Adrenal gland (tissue), 12 donors: Measurements from ENCODE around the gene DISP2. TPM values are rescaled to one million over a fixed set of nuclear protein-coding genes. Genes with fewer than 3 reads are reported as not detected.
A peak's percentile ranks its signal among the peaks of the same experiment; 100 is the strongest.

ENCODE experiments used
- DNase-seq, 7 donors: peaks; one replicate each; pipeline ENCODE4 v3.0.0-alpha.2; 2019 to 2020
- H3K27ac ChIP-seq, 5 donors: fragments of 200-600 bp; sonication (generic) in 4 of 5; 1 replicate in 3 of 5; 2 replicates in 2 of 5; pipeline versions ENCODE4 v1.5.1 to v1.8.0; 2016 to 2020; ENCODE audit warnings: mild to moderate bottlenecking in 1 of 5
- H3K27me3 ChIP-seq: fragments of 200-600 bp; 2 replicates; pipeline ENCODE4 v1.8.0; 2021
- H3K36me3 ChIP-seq, 2 donors: fragments of 200-600 bp; replicated peaks in 1 of 2; 1 replicate in 1 of 2; 2 replicates in 1 of 2; pipeline versions ENCODE4 v1.5.1 to v1.8.0; 2018 to 2022
- H3K4me1 ChIP-seq, 2 donors: fragments of 200-600 bp; replicated peaks in 1 of 2; 1 replicate in 1 of 2; 2 replicates in 1 of 2; pipeline versions ENCODE4 v1.5.1 to v1.8.0; 2018 to 2021
- H3K4me3 ChIP-seq, 4 donors: fragments of 200-600 bp; sonication (generic) in 3 of 4; one replicate each; pipeline ENCODE4 v1.5.1; 2016 to 2018
- H3K9me3 ChIP-seq, 3 donors: fragments of 200-600 bp; sonication (generic) in 1 of 3; replicated peaks in 1 of 3; 1 replicate in 2 of 3; 2 replicates in 1 of 3; pipeline versions ENCODE4 v1.5.1 to v1.8.0; 2016 to 2021
- CTCF ChIP-seq, 6 experiments: fragments of 450-650 bp in 4 of 6; fragments of 200-600 bp in 2 of 6; sonication (generic) in 1 of 6; IDR thresholded peaks; 1 replicate in 5 of 6; 2 replicates in 1 of 6; pipeline versions ENCODE4 v1.5.1 to v1.8.0; 2016 to 2021; ENCODE audit warnings: antibody characterized with exemption in 6 of 6, mild to moderate bottlenecking in 2 of 6, moderate library complexity in 1 of 6
- POLR2A ChIP-seq, 2 donors: fragments of 450-650 bp; IDR thresholded peaks; one replicate each; pipeline ENCODE4 v1.6.1; 2017; ENCODE audit warnings: antibody characterized with exemption in 2 of 2, mild to moderate bottlenecking in 2 of 2, moderate library complexity in 1 of 2
- WGBS, 4 donors: extraction: QIAGEN DNeasy Blood & Tissue Kit in 2 of 4; methylation state at CpG; one replicate each; pipeline versions ENCODE4 v1.1.5 to v1.1.7; 2013 to 2017; 5-methylcytosine and 5-hydroxymethylcytosine counted together
- intact Hi-C, 2 donors: fragments of 100-400 bp; cut with DNase I; formaldehyde crosslinking; loops; one replicate each; pipeline versions ENCODE4 v1.14.1 to v1.15.0; 2022 to 2023
- polyA plus RNA-seq, 3 donors: library from polyadenylated mRNA; stranded (reverse); fragments of 200-250 nt in 2 of 3; fragments of 350-450 nt in 1 of 3; fragmentation: Illumina TruSeq in 1 of 3; extraction: RNeasy Lipid Tissue Mini Kit (QIAGEN cat#74804) in 1 of 3; gene quantifications; one replicate each; pipeline ENCODE4 v1.2.3, GENCODE V29; 2013 to 2014
- total RNA-seq, 9 donors: library from RNA; depleted of rRNA in 4 of 9; stranded (reverse); fragments of >200 nt in 4 of 9; fragments of 120-200 nt in 1 of 9; fragmentation: NEBNext Ultra II Directional in 1 of 9; extraction: Animal tissue kit (Norgen Biotek cat#: 25700) in 1 of 9; gene quantifications; one replicate each; pipeline versions ENCODE4 v1.1.0 to v1.2.4, GENCODE V29; 2013 to 2023
- donor health status: healthy with polysubstance abuse.
- donor health status: Bipolar disorder and iron deficiency.
- donor health status: DM: yes; HTN: yes; CAD: no.
- donor health status: DM: no; HTN: no; CAD: no.
- donor health status: DM: no; HTN: no; CAD: no.
- donor health status: DM: yes; HTN: yes; CAD: no.

Gene DISP2
- total and polyA plus RNA-seq, 12 donors = 0.36 to 19.4 (median 1.2) TPM; not detected in 1

- no peaks in the 10 kb centered on the region for H3K36me3 ChIP-seq
- intact Hi-C loops = no loop called here
- no peaks in the 10 kb centered on the region for H3K27me3 ChIP-seq
- no peak overlapping the region for H3K27ac ChIP-seq
- DNase-seq = peak in 3 of 7 donors; percentile 31 to 61 (median 45)
- 60 to 73% (median 70%) methylated on average over 10 of the region's 10 CpGs for WGBS, 4 donors
- no peak overlapping the region for H3K4me3 ChIP-seq
- no peaks in the 10 kb centered on the region for H3K9me3 ChIP-seq
- TF ChIP-seq CTCF (IDR thresholded peaks at IDR 0.05) (no peak), POLR2A (IDR thresholded peaks at IDR 0.05) (no peak)
- H3K4me1 ChIP-seq = peaks cover 26 to 27% of the 10 kb centered on the region in 2 donors
Measured at GRCh38 chr15:40343512-40343911, 14.5 kb upstream of the DISP2 start.

- Histone ChIP-seq H3K4me3 (no peak overlapping the region), H3K9me3 (no peaks in the 10 kb centered on the region), H3K36me3 (no peaks in the 10 kb centered on the region), H3K27me3 (no peaks in the 10 kb centered on the region), H3K27ac (no peak overlapping the region), H3K4me1 (peaks cover 20% of the 10 kb centered on the region in 2 donors)
- intact Hi-C loops = no loop called here
- no peak for TF ChIP-seq CTCF (IDR thresholded peaks at IDR 0.05)
- TF ChIP-seq POLR2A (IDR thresholded peaks at IDR 0.05) = no peak
- WGBS, 4 donors = 36 to 64% (median 37%) methylated on average over 2 to 6 of the region's 6 CpGs
- no peak for DNase-seq
Measured at GRCh38 chr15:40344217-40344616, 13.8 kb upstream of the DISP2 start.

GRCh38 chr15:40344631-40345120 lies 13.3 kb upstream of the DISP2 start:
- no peaks in the 10 kb centered on the region for H3K9me3 ChIP-seq
- intact Hi-C loops = no loop called here
- DNase-seq = peak; percentile 63 to 77 (median 68)
- peaks cover 15% of the 10 kb centered on the region in 2 donors for H3K4me1 ChIP-seq
- no peak overlapping the region for H3K4me3 ChIP-seq
- H3K27me3 ChIP-seq = no peaks in the 10 kb centered on the region
- no peaks in the 10 kb centered on the region for H3K36me3 ChIP-seq
- H3K27ac ChIP-seq = no peak overlapping the region
- TF ChIP-seq CTCF (IDR thresholded peaks at IDR 0.05) (peak; percentile 72 to 84 (median 76)), POLR2A (IDR thresholded peaks at IDR 0.05) (no peak)
- WGBS, 4 donors = 23 to 37% (median 32%) methylated on average over 8 to 15 of the region's 15 CpGs

DNA sequence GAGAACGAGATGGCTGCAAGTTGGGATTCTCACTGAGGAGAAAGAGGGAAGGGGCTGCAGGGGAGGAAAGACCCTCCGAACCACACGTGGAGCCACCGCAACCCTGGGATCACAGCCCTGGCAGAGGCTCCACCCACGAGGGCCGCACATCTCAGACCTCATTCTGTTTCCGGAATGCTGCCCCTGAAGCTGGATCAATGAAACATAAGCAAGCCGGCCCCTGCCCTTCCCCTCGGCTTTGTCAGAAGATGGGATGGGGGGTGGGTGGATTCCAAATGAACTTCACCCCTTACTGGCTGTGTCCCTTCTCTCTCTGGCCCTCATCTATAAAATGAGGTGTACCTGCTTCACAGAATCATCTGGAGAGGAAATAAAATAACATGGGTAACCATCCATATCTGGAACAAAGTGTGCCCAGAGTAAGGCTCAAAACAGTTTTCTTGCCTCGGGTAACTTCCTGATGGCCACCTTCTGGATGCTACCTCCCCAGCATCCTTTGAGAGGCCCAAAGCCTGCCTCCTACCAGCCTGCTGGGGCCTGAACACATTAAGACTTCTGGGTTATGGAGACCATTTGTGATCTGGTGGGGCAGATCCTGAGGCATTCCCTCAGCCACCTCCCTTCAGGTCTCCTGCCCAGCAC lies 12.7 kb upstream of the DISP2 start:
- TF ChIP-seq POLR2A (IDR thresholded peaks at IDR 0.05) (no peak), CTCF (IDR thresholded peaks at IDR 0.05) (no peak)
- no peaks in the 10 kb centered on the region for H3K36me3 ChIP-seq
- no peak overlapping the region for H3K27ac ChIP-seq
- H3K9me3 ChIP-seq = no peaks in the 10 kb centered on the region
- no peak for DNase-seq
- 59 to 72% (median 65%) methylated on average over 10 of the region's 10 CpGs for WGBS, 4 donors
- peaks cover 8 to 9% of the 10 kb centered on the region in 2 donors for H3K4me1 ChIP-seq
- intact Hi-C loops = no loop called here
- no peak overlapping the region for H3K4me3 ChIP-seq
- no peaks in the 10 kb centered on the region for H3K27me3 ChIP-seq
